Right cardiac atrium (tissue), 5 donors: ENCODE results near the gene RNASE4. TPM values are rescaled to one million over a fixed set of nuclear protein-coding genes. Genes with fewer than 3 reads are reported as not detected.
"Not testable (repeated sequence)": the region's sequence is repeated elsewhere in the genome, so short reads cannot be mapped to it uniquely, and the experiment has no call there.

Source experiments
- ATAC-seq, 2 donors: fragments of 200-7000 bp; cut with Tn5 transposase; one replicate each; pipeline versions ENCODE4 v1.8.0 to v1.9.1; 2020; ENCODE audit warnings: moderate library complexity in 2 of 2, mild to moderate bottlenecking in 1 of 2
- DNase-seq, 3 donors: peaks; one replicate each; pipeline ENCODE4 v3.0.0-alpha.2; 2020
- H3K27ac ChIP-seq: one replicate; pipeline ENCODE4 v1.5.1; 2013; ENCODE audit warnings: mild to moderate bottlenecking, low read length, control low read depth, moderate library complexity
- H3K27me3 ChIP-seq: one replicate; pipeline ENCODE4 v1.6.1; 2013; ENCODE audit not compliant: control insufficient read depth, insufficient read depth
- H3K4me1 ChIP-seq: one replicate; pipeline ENCODE4 v1.6.1; 2013; ENCODE audit warnings: low read length; ENCODE audit not compliant: control insufficient read depth, insufficient read depth
- H3K4me3 ChIP-seq: one replicate; pipeline ENCODE4 v1.5.1; 2013; ENCODE audit warnings: low read length, control low read depth
- H3K9me3 ChIP-seq: one replicate; pipeline ENCODE4 v1.6.1; 2013; ENCODE audit warnings: low read length; ENCODE audit not compliant: control insufficient read depth
- WGBS: extraction: QIAGEN DNeasy Blood & Tissue Kit; methylation state at CpG from one replicate; pipeline ENCODE4 v1.1.7; 2013; 5-methylcytosine and 5-hydroxymethylcytosine counted together
- intact Hi-C, 4 donors: fragments of 100-400 bp; cut with DNase I; formaldehyde crosslinking; loops; one replicate each; pipeline versions ENCODE4 v1.11.0 to v1.14.0; 2022 to 2023
- polyA plus RNA-seq: library from polyadenylated mRNA; stranded (reverse); fragments of 200-250 nt; gene quantifications from one replicate; pipeline ENCODE4 v1.2.3, GENCODE V29; 2013
- total RNA-seq, 4 donors: library from RNA; stranded (reverse); fragmentation: NEBNext Ultra II Directional; extraction: Animal tissue kit (Norgen Biotek cat#: 25700); gene quantifications; one replicate each; pipeline ENCODE4 v1.2.1, GENCODE V29; 2021
- donor health status: healthy with polysubstance abuse.
- donor health status: DM: no; HTN: yes; CAD: no.
- donor health status: DM: no; HTN: no; CAD: no.
- donor health status: DM: no; HTN: yes; CAD: no; lungs with severe emphysema.
- donor health status: DM: yes; HTN: yes; CAD: no.

The RNASE4 gene
- total and polyA plus RNA-seq, 5 donors, result 18.0 to 31.3 (median 19.4) TPM

DNA sequence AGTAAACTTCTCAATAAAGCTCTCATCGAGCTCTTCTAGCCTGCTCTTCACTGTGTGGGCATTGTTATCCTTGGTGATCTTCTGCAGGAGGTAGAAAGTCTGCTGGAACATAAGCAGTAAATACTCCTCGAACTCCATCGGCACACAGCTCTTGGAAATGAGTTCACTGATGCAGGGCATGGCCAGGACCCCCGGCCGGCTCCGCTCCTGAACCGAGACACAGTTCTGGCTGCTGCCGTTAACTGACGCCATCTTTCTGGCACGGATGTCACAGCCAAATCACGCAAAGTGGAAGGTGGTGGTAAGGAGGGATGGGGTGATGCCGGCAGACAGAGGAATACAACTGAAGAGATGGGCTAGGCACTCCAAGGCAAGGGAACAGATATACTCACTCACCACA is 37.7 kb downstream of the RNASE4 start:
- H3K27ac ChIP-seq, result no peak overlapping the region
- no peaks in the 10 kb centered on the region for H3K9me3 ChIP-seq
- intact Hi-C loops, result no loop called here
- ATAC-seq (no peak), DNase-seq (no peak)
- no peaks in the 10 kb centered on the region for H3K27me3 ChIP-seq
- H3K4me3 ChIP-seq, result no peak overlapping the region
- 96% methylated on average over 12 of the region's 12 CpGs for WGBS
- no peaks in the 10 kb centered on the region for H3K4me1 ChIP-seq

DNA sequence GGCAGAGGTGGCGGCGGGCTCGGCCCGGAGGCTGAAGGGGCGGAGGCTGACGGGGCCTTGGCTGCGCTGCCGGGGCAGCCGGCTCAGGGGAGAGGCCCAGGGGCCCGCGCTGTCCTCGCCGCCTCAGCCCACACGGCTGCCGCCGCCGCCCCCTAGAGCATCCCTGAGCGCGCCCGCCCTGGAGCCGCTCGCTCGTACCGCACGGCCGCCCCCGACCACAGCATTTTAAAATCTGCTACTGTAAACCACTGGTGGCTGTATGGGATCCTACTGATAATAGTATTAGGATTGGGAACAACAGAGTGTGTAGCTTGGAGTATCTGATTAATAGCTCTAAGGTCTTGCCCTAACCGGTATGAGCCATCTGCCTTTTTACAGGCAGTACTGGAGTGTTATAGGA is 39.1 kb downstream of the RNASE4 start:
- ATAC-seq (peak; percentile 65 to 71), DNase-seq (peak; percentile 22 to 58 (median 54))
- intact Hi-C loops, result no loop called here
- Histone ChIP-seq H3K4me1 (no peaks in the 10 kb centered on the region), H3K27me3 (no peaks in the 10 kb centered on the region), H3K9me3 (no peaks in the 10 kb centered on the region), H3K4me3 (peak overlapping the region; percentile 21), H3K27ac (no peak overlapping the region)
- 19% methylated on average over 28 of the region's 28 CpGs for WGBS

DNA sequence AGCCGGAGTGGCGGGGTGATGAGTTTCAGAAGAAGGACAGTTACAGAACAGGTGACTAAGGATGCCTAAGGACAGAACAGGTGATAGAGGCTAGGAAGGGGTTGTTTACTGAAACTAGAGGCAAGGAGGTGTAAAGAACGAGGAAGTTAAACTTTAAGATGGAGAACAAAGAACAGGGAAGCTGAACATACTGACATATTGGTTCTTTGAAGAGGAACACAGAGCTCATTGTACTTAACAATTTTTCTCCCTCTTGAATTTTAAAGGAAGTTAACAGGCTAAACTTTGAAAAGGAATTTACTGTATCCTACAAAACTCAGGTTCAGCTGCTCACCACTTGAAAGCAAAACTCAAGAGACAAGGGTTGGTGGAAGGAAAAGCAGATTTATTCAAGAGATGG is 41.8 kb downstream of the RNASE4 start:
- H3K9me3 ChIP-seq, H3K27ac ChIP-seq, H3K27me3 ChIP-seq, intact Hi-C loops, ATAC-seq, H3K4me1 ChIP-seq, DNase-seq, H3K4me3 ChIP-seq: not testable (repeated sequence)
- 92% methylated on average over 3 of the region's 3 CpGs for WGBS

DNA sequence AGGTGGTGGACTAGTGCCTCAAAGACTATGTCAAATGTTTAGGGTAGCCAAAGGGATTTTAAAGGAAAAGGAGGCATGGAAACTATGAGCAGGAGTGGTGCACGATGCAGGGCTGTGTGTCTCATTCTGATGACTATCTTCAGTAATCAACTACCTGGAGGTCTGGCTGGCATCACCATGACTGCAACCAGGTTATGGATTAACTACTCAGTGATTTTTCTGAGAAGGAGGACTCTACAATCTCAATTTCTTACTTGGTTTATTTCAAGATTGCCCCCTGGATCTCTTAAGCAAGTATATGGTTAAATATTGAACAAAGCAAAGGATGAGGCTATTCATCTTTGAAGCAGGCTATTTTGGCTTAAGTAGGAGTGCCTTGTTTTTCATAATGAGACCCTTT is 42.2 kb downstream of the RNASE4 start:
- no peak overlapping the region for H3K4me3 ChIP-seq
- ATAC-seq (no peak), DNase-seq (no peak)
- H3K9me3 ChIP-seq, result no peaks in the 10 kb centered on the region
- no peak overlapping the region for H3K27ac ChIP-seq
- intact Hi-C loops, result no loop called here
- no peaks in the 10 kb centered on the region for H3K27me3 ChIP-seq
- 83% methylated on average over 1 of the region's 1 CpG for WGBS
- H3K4me1 ChIP-seq, result no peaks in the 10 kb centered on the region

DNA sequence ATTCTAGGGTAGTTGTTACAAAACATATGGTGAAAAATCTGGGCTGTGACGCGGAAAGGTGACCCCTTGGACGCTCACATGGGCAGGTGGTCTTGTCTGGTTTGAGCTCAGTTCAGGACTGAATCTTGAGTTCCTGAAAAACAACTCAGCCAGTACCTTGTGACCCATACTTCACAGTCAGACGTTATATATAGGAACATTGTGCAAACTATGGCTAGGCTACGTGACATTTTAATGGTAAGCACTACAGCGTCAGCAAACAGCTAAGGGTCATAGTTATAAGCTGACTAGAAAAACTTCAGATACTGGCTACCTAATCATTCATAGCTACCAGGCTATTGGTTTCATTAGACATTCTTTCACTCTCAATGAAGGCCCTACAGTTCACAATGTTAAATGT is 46.5 kb downstream of the RNASE4 start:
- H3K4me1 ChIP-seq, result no peaks in the 10 kb centered on the region
- H3K4me3 ChIP-seq, result no peak overlapping the region
- ATAC-seq (no peak), DNase-seq (no peak)
- intact Hi-C loops, result no loop called here
- no peaks in the 10 kb centered on the region for H3K9me3 ChIP-seq
- H3K27me3 ChIP-seq, result no peaks in the 10 kb centered on the region
- H3K27ac ChIP-seq, result no peak overlapping the region
- 71% methylated on average over 6 of the region's 6 CpGs for WGBS

DNA sequence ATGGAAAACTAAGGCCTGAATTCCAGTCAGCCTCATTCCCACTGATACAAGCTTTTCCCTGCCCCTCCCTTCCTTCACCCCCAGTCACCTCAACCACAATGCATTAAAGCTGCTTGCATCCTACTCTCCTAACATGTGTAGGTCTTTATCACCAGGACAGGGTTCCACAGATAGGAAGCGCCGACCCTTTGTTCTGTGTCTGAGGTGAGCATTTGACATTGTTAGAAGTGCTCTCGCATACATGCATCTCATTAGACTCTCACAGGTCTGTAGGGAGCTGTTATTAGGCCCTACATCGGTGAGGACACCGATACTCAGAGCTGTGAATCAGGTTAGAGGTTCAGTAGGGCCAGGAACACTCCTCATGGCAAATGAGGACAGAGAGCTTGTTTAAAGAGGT is 48.1 kb downstream of the RNASE4 start:
- ATAC-seq (no peak), DNase-seq (no peak)
- intact Hi-C loops, result no loop called here
- no peaks in the 10 kb centered on the region for H3K27me3 ChIP-seq
- no peaks in the 10 kb centered on the region for H3K4me1 ChIP-seq
- WGBS, result 85% methylated on average over 5 of the region's 5 CpGs
- H3K27ac ChIP-seq, result no peak overlapping the region
- no peak overlapping the region for H3K4me3 ChIP-seq
- no peaks in the 10 kb centered on the region for H3K9me3 ChIP-seq

DNA sequence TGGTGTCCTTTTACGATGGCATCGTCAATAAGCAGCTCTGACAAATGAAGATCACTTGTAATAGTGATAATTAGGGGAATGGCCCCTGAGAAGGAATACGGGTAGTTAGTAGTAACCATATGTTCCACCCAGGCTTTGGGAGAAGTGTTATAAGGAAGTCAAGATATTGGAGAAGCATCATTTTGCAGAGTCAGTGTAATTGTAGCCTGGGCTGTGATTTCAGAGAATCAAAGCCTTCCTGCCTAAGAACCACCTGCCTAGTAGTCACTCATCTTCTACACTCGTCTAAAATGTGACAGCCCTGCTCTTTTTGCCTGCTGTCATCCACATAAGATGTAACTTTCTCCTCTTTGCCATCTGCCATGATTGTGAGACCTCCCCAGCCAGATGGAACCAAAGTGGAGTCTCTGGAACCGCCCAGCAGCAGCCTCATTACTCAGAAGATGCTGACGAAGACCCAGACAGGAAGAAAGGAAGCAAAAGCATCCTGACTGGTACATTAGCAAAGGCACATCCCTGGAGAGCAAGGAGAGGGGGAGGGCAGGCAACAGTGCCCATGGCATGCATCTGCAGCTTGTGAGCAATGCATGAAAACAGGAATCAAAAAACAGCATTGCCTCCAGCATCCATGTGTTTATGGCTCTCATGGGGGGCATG is 48.7 kb downstream of the RNASE4 start:
- DNase-seq, result peak in 2 of 3 donors; percentile 16 to 51
- intact Hi-C loops, result no loop called here
- 65% methylated on average over 6 of the region's 6 CpGs for WGBS
- no peak overlapping the region for H3K27ac ChIP-seq
- no peaks in the 10 kb centered on the region for H3K27me3 ChIP-seq
- no peak overlapping the region for H3K4me3 ChIP-seq
- ATAC-seq, result peak; percentile 31 to 62
- H3K9me3 ChIP-seq, result no peaks in the 10 kb centered on the region
- H3K4me1 ChIP-seq, result no peaks in the 10 kb centered on the region

DNA sequence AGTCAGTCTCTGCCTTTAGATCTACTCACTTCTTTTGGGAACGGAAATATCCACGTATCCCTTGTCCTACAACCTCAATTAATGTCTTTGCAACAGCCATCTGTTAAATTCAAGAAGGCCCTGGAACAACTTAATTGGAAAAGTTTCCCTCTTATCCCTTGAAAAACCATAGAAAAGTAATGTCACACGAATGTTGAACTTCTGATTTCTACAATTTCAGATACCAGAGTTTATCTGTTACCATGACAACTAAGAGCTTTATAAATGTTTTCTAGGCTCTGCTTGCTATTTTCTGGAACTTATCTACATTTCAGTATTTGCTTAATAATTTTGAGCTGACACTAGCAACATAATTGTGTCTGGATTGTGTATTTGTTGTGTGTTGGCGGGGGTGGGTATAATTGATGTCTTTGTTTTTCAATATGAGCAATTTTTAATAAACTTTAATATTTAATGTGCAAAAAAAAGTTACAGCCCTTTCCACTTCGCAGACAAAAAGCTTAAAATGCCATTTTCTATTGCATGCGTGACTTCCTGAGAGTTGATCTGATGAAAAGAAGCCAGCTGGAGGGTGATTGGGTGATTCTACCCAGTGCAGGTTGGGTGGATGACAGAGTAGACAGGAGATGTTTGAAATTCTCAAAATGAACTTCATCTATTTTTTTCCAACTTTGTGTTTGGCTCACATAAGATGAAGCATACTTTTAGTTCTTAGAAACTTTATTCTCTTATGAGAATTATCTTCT is 49.5 kb downstream of the RNASE4 start:
- H3K4me1 ChIP-seq, result no peaks in the 10 kb centered on the region
- DNase-seq (no peak), ATAC-seq (no peak)
- H3K9me3 ChIP-seq, result no peaks in the 10 kb centered on the region
- intact Hi-C loops, result no loop called here
- no peak overlapping the region for H3K4me3 ChIP-seq
- WGBS, result 54% methylated on average over 6 of the region's 6 CpGs
- H3K27me3 ChIP-seq, result no peaks in the 10 kb centered on the region
- no peak overlapping the region for H3K27ac ChIP-seq

DNA sequence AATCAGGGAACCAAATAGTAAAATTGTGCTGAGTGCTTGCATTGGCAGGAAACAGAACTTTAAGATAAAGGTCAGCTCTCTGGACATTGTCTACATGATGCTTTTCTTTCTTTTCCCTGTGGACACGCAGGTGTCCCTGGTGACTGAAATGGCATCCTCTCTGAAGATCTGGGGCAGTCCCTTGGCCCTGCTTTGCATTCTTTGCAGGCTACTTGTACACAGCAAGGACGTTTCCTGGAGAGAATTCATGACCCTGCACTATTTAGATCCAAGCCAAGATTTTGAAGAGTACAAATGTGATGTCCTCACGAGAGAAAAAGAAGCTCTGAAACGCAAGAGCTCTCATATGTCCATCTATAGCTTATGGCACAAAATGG is 50.1 kb downstream of the RNASE4 start:
- no peak overlapping the region for H3K4me3 ChIP-seq

DNA sequence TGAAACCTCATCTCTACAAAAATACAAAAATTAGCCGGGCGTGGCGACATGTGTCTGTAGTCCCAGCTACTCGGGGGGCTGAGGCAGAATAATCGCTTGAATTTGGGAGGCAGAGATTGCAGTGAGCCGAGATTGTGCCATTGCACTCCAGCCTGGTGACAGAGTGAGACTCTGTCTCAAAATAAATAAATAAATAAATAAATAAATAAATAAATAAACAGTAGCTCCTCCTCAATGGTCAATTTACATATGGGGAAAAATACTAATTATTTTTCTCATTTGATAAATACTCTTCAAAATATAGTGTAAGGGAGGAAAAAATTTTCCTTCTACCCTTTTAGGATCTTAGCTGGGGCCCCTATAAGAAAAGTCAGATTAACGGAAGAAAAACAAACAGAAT is 53.9 kb downstream of the RNASE4 start:
- intact Hi-C loops, H3K27ac ChIP-seq, DNase-seq, H3K4me3 ChIP-seq, H3K4me1 ChIP-seq, H3K27me3 ChIP-seq, H3K9me3 ChIP-seq, ATAC-seq: not testable (repeated sequence)
- 97% methylated on average over 7 of the region's 7 CpGs for WGBS

More for the DNA sequence above, 50.1 kb downstream of the RNASE4 start:
- Histone ChIP-seq H3K4me1 (no peaks in the 10 kb centered on the region), H3K9me3 (no peaks in the 10 kb centered on the region), H3K27me3 (no peaks in the 10 kb centered on the region), H3K27ac (no peak overlapping the region)
- 33% methylated on average over 4 of the region's 4 CpGs for WGBS
- DNase-seq, result no peak
- ATAC-seq, result no peak
- intact Hi-C loops, result no loop called here

DNA sequence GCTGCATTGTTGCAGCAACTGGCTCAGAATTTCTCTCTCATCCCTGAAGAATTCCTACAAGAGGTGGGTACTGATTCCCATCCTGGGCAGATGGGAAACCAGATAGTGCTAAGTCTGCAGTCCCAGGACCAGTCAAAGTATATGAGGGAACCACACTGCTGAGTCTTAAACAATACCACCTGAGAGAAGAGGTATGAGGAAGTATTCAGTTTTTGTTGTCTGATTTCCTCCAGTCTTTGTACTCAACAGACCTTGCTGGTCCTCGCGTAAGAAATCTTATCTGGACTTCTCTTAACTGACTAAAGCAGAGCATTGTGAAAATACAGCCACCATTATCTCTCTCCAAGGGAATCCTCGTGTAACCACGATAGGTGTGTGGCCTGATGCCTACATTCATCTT is 57.8 kb downstream of the RNASE4 start:
- Histone ChIP-seq H3K27me3 (no peaks in the 10 kb centered on the region), H3K27ac (no peak overlapping the region), H3K4me3 (no peak overlapping the region), H3K4me1 (no peaks in the 10 kb centered on the region), H3K9me3 (no peaks in the 10 kb centered on the region)
- ATAC-seq (no peak), DNase-seq (no peak)
- 82% methylated on average over 4 of the region's 4 CpGs for WGBS
- intact Hi-C loops, result no loop called here
